B cell (primary cell): ENCODE measurements around the gene TTC19. TPM values are rescaled to one million over a fixed set of nuclear protein-coding genes. Genes with fewer than 3 reads are reported as not detected.

Experiments used
- ATAC-seq: fragments of 200-7000 bp; cut with Tn5 transposase; one replicate; pipeline ENCODE4 v1.10.0; 2021; ENCODE audit warnings: low read depth, mild to moderate bottlenecking, moderate number of reproducible peaks, moderate library complexity
- CTCF ChIA-PET: fragments of 350-600 bp; sonication (Branson Sonifier 250); formaldehyde crosslinking; loops from one replicate; lab custom pipeline; 2021; ENCODE audit warnings: antibody characterized with exemption, inconsistent platforms; lab: Charles Lee
- POLR2A ChIA-PET: fragments of 350-600 bp; sonication (Branson Sonifier 250); formaldehyde crosslinking; loops from one replicate; lab custom pipeline; 2021; ENCODE audit warnings: antibody characterized with exemption; lab: Charles Lee
- DNase-seq: peaks from one replicate; pipeline ENCODE4 v3.0.0; 2013
- H2AFZ ChIP-seq: 2 replicates; pipeline ENCODE4 v1.6.1; 2012; ENCODE audit warnings: mild to moderate bottlenecking, low read depth, low read length; ENCODE audit not compliant: insufficient read depth, poor library complexity, severe bottlenecking
- H3K27ac ChIP-seq, 2 donors: 1 replicate in 1 of 2; 2 replicates in 1 of 2; pipeline ENCODE4 v1.5.1; 2012 to 2013; ENCODE audit warnings: low read length in 2 of 2, mild to moderate bottlenecking in 2 of 2, moderate library complexity in 1 of 2
- H3K27me3 ChIP-seq, 4 experiments: fragments of 200-600 bp in 1 of 4; sonication (generic) in 1 of 4; replicated peaks in 1 of 4; 1 replicate in 2 of 4; 2 replicates in 2 of 4; pipeline versions ENCODE4 v1.6.1 to v1.7.0; 2013 to 2016; ENCODE audit warnings: low read length in 3 of 4, mild to moderate bottlenecking in 2 of 4, mixed read lengths in 1 of 4, moderate library complexity in 1 of 4; ENCODE audit not compliant: insufficient read depth in 4 of 4, control insufficient read depth in 3 of 4; ENCODE audit errors: control extremely low read depth in 1 of 4
- H3K36me3 ChIP-seq, 2 experiments: replicated peaks in 1 of 2; 1 replicate in 1 of 2; 2 replicates in 1 of 2; pipeline versions ENCODE4 v1.6.1 to v1.7.1; 2013; ENCODE audit warnings: low read length in 1 of 2; ENCODE audit not compliant: insufficient read depth in 2 of 2, control insufficient read depth in 1 of 2; ENCODE audit errors: control extremely low read depth in 1 of 2, extremely low read depth in 1 of 2
- H3K4me1 ChIP-seq, 2 donors: fragments of 200-600 bp in 1 of 2; sonication (generic) in 1 of 2; 1 replicate in 1 of 2; 2 replicates in 1 of 2; pipeline versions ENCODE4 v1.5.1 to v1.6.1; 2013 to 2017; ENCODE audit warnings: low read length in 2 of 2; ENCODE audit not compliant: control insufficient read depth in 2 of 2, insufficient read depth in 2 of 2
- H3K4me2 ChIP-seq: replicated peaks from 2 replicates; pipeline ENCODE3; 2012; ENCODE audit warnings: mild to moderate bottlenecking, low read depth, low read length; ENCODE audit not compliant: poor library complexity, severe bottlenecking
- H3K4me3 ChIP-seq, 5 experiments: fragments of 200-600 bp in 1 of 5; sonication (generic) in 1 of 5; 1 replicate in 3 of 5; 2 replicates in 2 of 5; pipeline versions ENCODE4 v1.5.1 to v1.7.0; 2011 to 2016; ENCODE audit warnings: low read length in 4 of 5, mild to moderate bottlenecking in 4 of 5, low read depth in 2 of 5, control low read depth in 1 of 5, moderate library complexity in 1 of 5; ENCODE audit not compliant: insufficient read depth in 1 of 5; ENCODE audit errors: control extremely low read depth in 1 of 5, extremely low read depth in 1 of 5
- H3K79me2 ChIP-seq: fragments of 200-600 bp; sonication (generic); one replicate; pipeline ENCODE4 v1.6.0; 2016; ENCODE audit warnings: low read length; ENCODE audit not compliant: control insufficient read depth, insufficient read depth
- H3K9ac ChIP-seq: fragments of 200-600 bp; sonication (generic); 2 replicates; pipeline ENCODE4 v1.6.1; 2017; ENCODE audit warnings: mild to moderate bottlenecking, low read length, moderate library complexity
- H3K9me3 ChIP-seq, 3 donors: one replicate each; pipeline versions ENCODE4 v1.6.1 to v1.7.1; 2013; ENCODE audit warnings: low read length in 2 of 3; ENCODE audit not compliant: control insufficient read depth in 2 of 3, insufficient read depth in 1 of 3; ENCODE audit errors: control extremely low read depth in 1 of 3
- H4K20me1 ChIP-seq: 2 replicates; pipeline ENCODE4 v1.6.0; 2012; ENCODE audit warnings: mild to moderate bottlenecking, low read length; ENCODE audit not compliant: insufficient read depth, control insufficient read depth, poor library complexity, severe bottlenecking
- H3K27ac Mint-ChIP-seq: one replicate; pipeline ENCODE4 v1.8.0; 2021; ENCODE audit warnings: mixed read lengths
- H3K27me3 Mint-ChIP-seq: one replicate; pipeline ENCODE4 v1.8.0; 2021; ENCODE audit warnings: mixed read lengths
- H3K4me1 Mint-ChIP-seq: one replicate; pipeline ENCODE4 v1.8.0; 2021; ENCODE audit warnings: mixed read lengths
- H3K4me3 Mint-ChIP-seq: one replicate; pipeline ENCODE4 v1.8.0; 2021; ENCODE audit warnings: mixed read lengths
- H3K9me3 Mint-ChIP-seq: one replicate; pipeline ENCODE4 v1.8.0; 2022; ENCODE audit warnings: mixed read lengths; ENCODE audit not compliant: insufficient read depth
- EZH2 ChIP-seq: IDR thresholded peaks from 2 replicates; pipeline ENCODE4 v1.6.1; 2012; ENCODE audit warnings: borderline replicate concordance, low read depth, mild to moderate bottlenecking, moderate library complexity, low read length; ENCODE audit not compliant: insufficient read depth, poor library complexity, severe bottlenecking
- WGBS: methylation state at CpG from one replicate; pipeline ENCODE4 v1.1.5; 2013; ENCODE audit warnings: missing lambda C conversion rate; ENCODE audit not compliant: insufficient coverage; 5-methylcytosine and 5-hydroxymethylcytosine counted together
- intact Hi-C: fragments of 100-400 bp; cut with micrococcal nuclease; formaldehyde crosslinking; loops from one replicate; pipeline ENCODE4 v1.10.0; 2022
- polyA plus RNA-seq: library from polyadenylated mRNA; depleted of rRNA; stranded (reverse); fragments of >200 nt; gene quantifications from 2 replicates; pipeline ENCODE4 v1.2.3, GENCODE V29; 2012
- total RNA-seq, 2 donors: library from RNA; stranded (reverse); fragments of 120-200 nt in 1 of 2; gene quantifications; 1 replicate in 1 of 2; 2 replicates in 1 of 2; pipeline versions ENCODE4 v1.2.3 to v1.2.4, GENCODE V29; 2013 to 2022
- TF ChIP-seq, protein P1 (sequence below): fragments of 200-600 bp; IDR thresholded peaks from one replicate; pipeline ENCODE4 v1.8.0; 2022; ENCODE audit warnings: antibody characterized with exemption, mild to moderate bottlenecking

Gene TTC19
- total and polyA plus RNA-seq, 2 donors (not counting 1 experiment from before 2014, with no cell fraction given) = 8.2 to 38.5 TPM

GRCh38 chr17:16046966-16047365, 47.3 kb downstream of the TTC19 start:
- H4K20me1 ChIP-seq = peaks cover 5% of the 10 kb centered on the region
- H3K27me3 ChIP-seq = no peaks in the 10 kb centered on the region
- H3K4me2 ChIP-seq = no peak overlapping the region
- H3K9ac ChIP-seq = no peak overlapping the region
- no peaks in the 10 kb centered on the region for H3K9me3 ChIP-seq
- intact Hi-C loops = no loop called here
- TF ChIP-seq EZH2 = no peak
- TF ChIP-seq, protein P1, sequence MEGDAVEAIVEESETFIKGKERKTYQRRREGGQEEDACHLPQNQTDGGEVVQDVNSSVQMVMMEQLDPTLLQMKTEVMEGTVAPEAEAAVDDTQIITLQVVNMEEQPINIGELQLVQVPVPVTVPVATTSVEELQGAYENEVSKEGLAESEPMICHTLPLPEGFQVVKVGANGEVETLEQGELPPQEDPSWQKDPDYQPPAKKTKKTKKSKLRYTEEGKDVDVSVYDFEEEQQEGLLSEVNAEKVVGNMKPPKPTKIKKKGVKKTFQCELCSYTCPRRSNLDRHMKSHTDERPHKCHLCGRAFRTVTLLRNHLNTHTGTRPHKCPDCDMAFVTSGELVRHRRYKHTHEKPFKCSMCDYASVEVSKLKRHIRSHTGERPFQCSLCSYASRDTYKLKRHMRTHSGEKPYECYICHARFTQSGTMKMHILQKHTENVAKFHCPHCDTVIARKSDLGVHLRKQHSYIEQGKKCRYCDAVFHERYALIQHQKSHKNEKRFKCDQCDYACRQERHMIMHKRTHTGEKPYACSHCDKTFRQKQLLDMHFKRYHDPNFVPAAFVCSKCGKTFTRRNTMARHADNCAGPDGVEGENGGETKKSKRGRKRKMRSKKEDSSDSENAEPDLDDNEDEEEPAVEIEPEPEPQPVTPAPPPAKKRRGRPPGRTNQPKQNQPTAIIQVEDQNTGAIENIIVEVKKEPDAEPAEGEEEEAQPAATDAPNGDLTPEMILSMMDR = no peak
- H3K4me1 ChIP-seq = no peaks in the 10 kb centered on the region
- H2AFZ ChIP-seq = no peak overlapping the region
- no peak for DNase-seq
- H3K9me3 Mint-ChIP-seq = no peaks in the 10 kb centered on the region
- H3K79me2 ChIP-seq = peaks cover 12% of the 10 kb centered on the region
- ChIA-PET CTCF (no interaction called here), POLR2A (no interaction called here)
- no peak overlapping the region for H3K4me3 Mint-ChIP-seq
- H3K4me1 Mint-ChIP-seq = no peaks in the 10 kb centered on the region
- no peak overlapping the region for H3K27ac Mint-ChIP-seq
- H3K4me3 ChIP-seq = no peak overlapping the region
- H3K27me3 Mint-ChIP-seq = no peaks in the 10 kb centered on the region
- no peak overlapping the region for H3K27ac ChIP-seq
- ATAC-seq = no peak
- H3K36me3 ChIP-seq = peaks cover 0 to 83% of the 10 kb centered on the region in 2 experiments
- WGBS = 100% methylated on average over 1 of the region's 3 CpGs

DNA sequence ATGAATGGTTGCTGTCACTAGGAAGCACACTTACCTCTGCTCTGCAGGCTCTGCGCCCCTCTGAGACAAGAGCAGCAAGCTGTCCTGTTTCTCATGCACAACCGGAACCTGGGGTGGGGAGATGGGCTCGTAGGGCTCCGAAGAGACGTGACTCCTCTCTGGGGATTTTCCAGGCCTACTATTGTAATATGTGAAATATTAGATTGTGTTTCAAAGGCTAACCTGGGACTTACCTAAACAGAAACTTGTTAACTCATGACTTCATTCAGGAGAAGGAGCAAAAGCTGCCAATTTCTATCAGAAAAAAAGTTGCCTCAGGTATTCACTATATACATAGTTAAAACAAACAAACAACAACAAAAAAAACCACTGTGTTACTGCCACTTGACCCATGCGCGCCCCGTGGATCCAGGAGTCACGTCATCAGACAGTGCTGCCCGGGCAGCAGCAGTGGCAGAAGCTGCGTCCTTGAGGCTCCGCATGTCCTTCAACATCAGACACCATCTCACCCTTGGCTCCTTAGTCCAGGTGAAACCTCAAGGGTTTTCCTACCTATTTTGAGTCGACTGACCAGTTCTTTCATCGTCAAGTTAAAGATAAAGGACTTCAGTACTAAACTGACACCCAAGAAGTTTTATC, 49.3 kb downstream of the TTC19 start:
- no peaks in the 10 kb centered on the region for H3K4me1 ChIP-seq
- no peak for TF ChIP-seq EZH2
- H3K9ac ChIP-seq = no peak overlapping the region
- peaks cover 14% of the 10 kb centered on the region for H4K20me1 ChIP-seq
- peaks cover 0 to 80% of the 10 kb centered on the region in 2 experiments for H3K36me3 ChIP-seq
- H3K79me2 ChIP-seq = peaks cover 19% of the 10 kb centered on the region
- Mint-ChIP-seq H3K27me3 (no peaks in the 10 kb centered on the region), H3K27ac (no peak overlapping the region), H3K4me1 (no peaks in the 10 kb centered on the region), H3K4me3 (no peak overlapping the region), H3K9me3 (no peaks in the 10 kb centered on the region)
- H3K4me2 ChIP-seq = no peak overlapping the region
- intact Hi-C loops = no loop called here
- H3K27ac ChIP-seq = no peak overlapping the region
- no peaks in the 10 kb centered on the region for H3K27me3 ChIP-seq
- no peaks in the 10 kb centered on the region for H3K9me3 ChIP-seq
- ChIA-PET POLR2A (no interaction called here), CTCF (no interaction called here)
- no peak for ATAC-seq
- no peak overlapping the region for H2AFZ ChIP-seq
- WGBS = 99% methylated on average over 8 of the region's 14 CpGs
- DNase-seq = no peak
- H3K4me3 ChIP-seq = no peak overlapping the region
